Mesendoderm (in vitro differentiated cells): ENCODE results near the gene DIAPH2.

Experiments used
- DNase-seq: peaks from one replicate; pipeline ENCODE4 v3.0.0; 2013
- H2AK5ac ChIP-seq: 2 replicates; pipeline ENCODE4 v1.6.1; 2013; ENCODE audit warnings: low read length, inconsistent platforms
- H2BK120ac ChIP-seq: 2 replicates; pipeline ENCODE4 v1.6.1; 2013; ENCODE audit warnings: low read depth, mild to moderate bottlenecking, low read length, moderate library complexity, mixed read lengths
- H2BK15ac ChIP-seq: replicated peaks from 2 replicates; pipeline ENCODE4 v1.6.1; 2013; ENCODE audit warnings: low read depth, mild to moderate bottlenecking, moderate library complexity
- H2BK5ac ChIP-seq: 2 replicates; pipeline ENCODE4 v1.6.1; 2013; ENCODE audit warnings: low read length, inconsistent platforms
- H3K18ac ChIP-seq: 2 replicates; pipeline ENCODE4 v1.6.1; 2013; ENCODE audit warnings: mild to moderate bottlenecking, low read length, mixed read lengths
- H3K23ac ChIP-seq: one replicate; pipeline ENCODE4 v1.6.1; 2013; ENCODE audit warnings: low read length
- H3K27ac ChIP-seq: 2 replicates; pipeline ENCODE4 v1.5.1; 2013; ENCODE audit warnings: low read depth, mild to moderate bottlenecking, inconsistent platforms, low read length, moderate library complexity
- H3K27me3 ChIP-seq: 2 replicates; pipeline ENCODE4 v1.6.1; 2013; ENCODE audit warnings: low read length, control low read depth, mild to moderate bottlenecking, inconsistent platforms; ENCODE audit not compliant: insufficient read depth, poor library complexity
- H3K36me3 ChIP-seq: 2 replicates; pipeline ENCODE4 v1.6.1; 2013; ENCODE audit warnings: low read length, inconsistent platforms; ENCODE audit not compliant: control insufficient read depth, insufficient read depth
- H3K4ac ChIP-seq: one replicate; pipeline ENCODE4 v1.6.1; 2013; ENCODE audit warnings: low read depth, mild to moderate bottlenecking, low read length, moderate library complexity
- H3K4me1 ChIP-seq: 2 replicates; pipeline ENCODE4 v1.6.1; 2013; ENCODE audit warnings: low read depth, low read length, inconsistent platforms; ENCODE audit not compliant: control insufficient read depth
- H3K4me2 ChIP-seq: 2 replicates; pipeline ENCODE4 v1.6.1; 2013; ENCODE audit warnings: low read length
- H3K4me3 ChIP-seq: 2 replicates; pipeline ENCODE4 v1.5.1; 2013; ENCODE audit warnings: mild to moderate bottlenecking, low read length
- H3K56ac ChIP-seq: one replicate; pipeline ENCODE4 v1.6.1; 2013; ENCODE audit warnings: low read length
- H3K79me1 ChIP-seq: 2 replicates; pipeline ENCODE4 v1.6.1; 2013; ENCODE audit warnings: low read length, inconsistent platforms
- H3K79me2 ChIP-seq: 2 replicates; pipeline ENCODE4 v1.6.1; 2013; ENCODE audit warnings: mild to moderate bottlenecking, low read length; ENCODE audit not compliant: control insufficient read depth, insufficient read depth
- H3K9ac ChIP-seq: 2 replicates; pipeline ENCODE4 v1.6.1; 2013; ENCODE audit warnings: low read length, inconsistent platforms
- H4K5ac ChIP-seq: one replicate; pipeline ENCODE4 v1.6.1; 2013; ENCODE audit warnings: low read length
- H4K8ac ChIP-seq: one replicate; pipeline ENCODE4 v1.6.1; 2013; ENCODE audit warnings: low read depth, mild to moderate bottlenecking, control low read depth, low read length, moderate library complexity
- WGBS: extraction: QIAGEN DNeasy Blood & Tissue Kit; methylation state at CpG from one replicate; pipeline ENCODE4 v1.1.7; 2013; ENCODE audit warnings: low lambda C conversion rate, missing lambda C conversion rate; ENCODE audit not compliant: insufficient coverage; ENCODE audit errors: extremely low coverage; 5-methylcytosine and 5-hydroxymethylcytosine counted together

Gene DIAPH2

DNA sequence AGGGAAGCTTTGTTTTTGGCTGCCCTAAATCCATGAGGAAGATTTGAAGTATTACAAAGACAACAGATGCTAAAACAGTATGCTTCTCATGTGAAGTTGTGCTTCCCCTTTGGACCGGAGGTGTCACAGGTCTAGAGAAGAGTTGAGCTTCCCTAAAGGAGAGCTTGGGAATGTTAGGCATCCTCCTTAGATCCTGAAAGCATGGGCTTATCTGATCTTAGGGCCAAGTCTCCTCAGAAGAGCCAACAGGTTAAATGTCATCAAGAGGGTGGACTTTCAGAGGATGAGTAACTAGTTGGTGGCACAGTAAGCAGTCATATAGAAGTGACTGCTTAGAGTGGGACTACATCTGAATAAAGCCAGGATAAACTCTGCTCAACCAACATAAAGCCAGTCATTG, 404.5 kb downstream of the DIAPH2 start:
- Histone ChIP-seq H3K27ac (no peak overlapping the region), H4K8ac (no peak overlapping the region), H2BK5ac (no peak overlapping the region), H3K79me1 (no peaks in the 10 kb centered on the region), H3K18ac (no peak overlapping the region), H3K36me3 (no peaks in the 10 kb centered on the region), H3K4me3 (no peak overlapping the region), H3K4me2 (no peak overlapping the region), H2BK15ac (no peak overlapping the region), H3K4me1 (no peaks in the 10 kb centered on the region), H3K4ac (no peak overlapping the region), H3K56ac (no peak overlapping the region), H3K27me3 (no peaks in the 10 kb centered on the region), H4K5ac (no peak overlapping the region), H3K9ac (no peak overlapping the region), H2AK5ac (no peak overlapping the region), H3K23ac (no peak overlapping the region), H3K79me2 (no peaks in the 10 kb centered on the region), H2BK120ac (no peak overlapping the region)
- peak; percentile 78 for DNase-seq
- WGBS: no CpG with 5 or more reads among the region's 1 CpG

GRCh38 chrX:97096385-97096784, 411.7 kb downstream of the DIAPH2 start:
- no peak overlapping the region for H3K18ac ChIP-seq
- H4K5ac ChIP-seq: no peak overlapping the region
- H3K79me2 ChIP-seq: no peaks in the 10 kb centered on the region
- no peak overlapping the region for H3K4me2 ChIP-seq
- H2BK5ac ChIP-seq: no peak overlapping the region
- DNase-seq: no peak
- H2BK15ac ChIP-seq: no peak overlapping the region
- no peak overlapping the region for H3K4ac ChIP-seq
- H2AK5ac ChIP-seq: no peak overlapping the region
- WGBS: no CpG with 5 or more reads among the region's 2 CpGs
- no peak overlapping the region for H3K27ac ChIP-seq
- H3K4me1 ChIP-seq: no peaks in the 10 kb centered on the region
- no peak overlapping the region for H3K56ac ChIP-seq
- no peak overlapping the region for H2BK120ac ChIP-seq
- H4K8ac ChIP-seq: no peak overlapping the region
- H3K36me3 ChIP-seq: no peaks in the 10 kb centered on the region
- no peaks in the 10 kb centered on the region for H3K27me3 ChIP-seq
- H3K9ac ChIP-seq: no peak overlapping the region
- no peaks in the 10 kb centered on the region for H3K79me1 ChIP-seq
- H3K4me3 ChIP-seq: no peak overlapping the region
- H3K23ac ChIP-seq: no peak overlapping the region

GRCh38 chrX:97102938-97103337, 418.3 kb downstream of the DIAPH2 start:
- Histone ChIP-seq H3K79me2 (no peaks in the 10 kb centered on the region), H3K4ac (no peak overlapping the region), H2BK120ac (no peak overlapping the region), H3K27ac (no peak overlapping the region), H2AK5ac (no peak overlapping the region), H3K18ac (no peak overlapping the region), H3K79me1 (no peaks in the 10 kb centered on the region), H3K4me1 (no peaks in the 10 kb centered on the region), H4K8ac (no peak overlapping the region), H3K36me3 (no peaks in the 10 kb centered on the region), H3K4me3 (no peak overlapping the region), H2BK15ac (no peak overlapping the region), H3K23ac (no peak overlapping the region), H3K27me3 (no peaks in the 10 kb centered on the region), H4K5ac (no peak overlapping the region), H2BK5ac (no peak overlapping the region), H3K56ac (no peak overlapping the region), H3K9ac (no peak overlapping the region), H3K4me2 (no peak overlapping the region)
- DNase-seq: no peak

GRCh38 chrX:97109730-97110129, 425.1 kb downstream of the DIAPH2 start:
- Histone ChIP-seq H3K27me3 (no peaks in the 10 kb centered on the region), H3K4me2 (no peak overlapping the region), H3K9ac (no peak overlapping the region), H3K27ac (no peak overlapping the region), H4K8ac (no peak overlapping the region), H3K4ac (no peak overlapping the region), H3K36me3 (no peaks in the 10 kb centered on the region), H3K56ac (no peak overlapping the region), H4K5ac (no peak overlapping the region), H2AK5ac (no peak overlapping the region), H2BK120ac (no peak overlapping the region), H2BK15ac (no peak overlapping the region), H2BK5ac (no peak overlapping the region), H3K4me3 (no peak overlapping the region), H3K23ac (no peak overlapping the region), H3K79me1 (no peaks in the 10 kb centered on the region), H3K4me1 (no peaks in the 10 kb centered on the region), H3K79me2 (no peaks in the 10 kb centered on the region), H3K18ac (no peak overlapping the region)
- no peak for DNase-seq
- WGBS: no CpG with 5 or more reads among the region's 1 CpG

DNA sequence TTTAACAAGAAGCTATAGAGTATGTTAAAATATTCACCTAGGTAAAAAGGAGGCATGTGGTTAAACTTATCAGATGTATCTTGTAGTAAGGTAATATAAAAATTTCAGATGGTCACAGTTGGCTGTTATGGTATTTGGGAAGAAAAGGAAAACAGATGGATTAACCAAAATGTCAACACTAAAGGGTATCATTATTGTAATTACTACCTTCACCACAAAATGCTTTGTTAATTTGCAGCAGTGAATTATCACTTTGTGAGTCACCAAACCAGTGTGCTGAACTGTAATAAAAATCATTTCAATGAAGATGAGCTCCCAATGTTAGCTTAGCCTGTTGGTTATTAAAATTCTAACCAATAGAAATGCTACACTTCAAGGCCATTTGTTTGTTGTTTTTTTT, 432.9 kb downstream of the DIAPH2 start:
- Histone ChIP-seq H3K18ac (no peak overlapping the region), H3K4ac (no peak overlapping the region), H3K27me3 (no peaks in the 10 kb centered on the region), H3K4me1 (no peaks in the 10 kb centered on the region), H2AK5ac (no peak overlapping the region), H3K4me3 (no peak overlapping the region), H4K5ac (no peak overlapping the region), H2BK5ac (no peak overlapping the region), H3K23ac (no peak overlapping the region), H3K4me2 (no peak overlapping the region), H2BK120ac (no peak overlapping the region), H3K36me3 (no peaks in the 10 kb centered on the region), H3K79me1 (no peaks in the 10 kb centered on the region), H2BK15ac (no peak overlapping the region), H3K79me2 (no peaks in the 10 kb centered on the region), H3K56ac (no peak overlapping the region), H4K8ac (no peak overlapping the region), H3K27ac (no peak overlapping the region), H3K9ac (no peak overlapping the region)
- no peak for DNase-seq

DNA sequence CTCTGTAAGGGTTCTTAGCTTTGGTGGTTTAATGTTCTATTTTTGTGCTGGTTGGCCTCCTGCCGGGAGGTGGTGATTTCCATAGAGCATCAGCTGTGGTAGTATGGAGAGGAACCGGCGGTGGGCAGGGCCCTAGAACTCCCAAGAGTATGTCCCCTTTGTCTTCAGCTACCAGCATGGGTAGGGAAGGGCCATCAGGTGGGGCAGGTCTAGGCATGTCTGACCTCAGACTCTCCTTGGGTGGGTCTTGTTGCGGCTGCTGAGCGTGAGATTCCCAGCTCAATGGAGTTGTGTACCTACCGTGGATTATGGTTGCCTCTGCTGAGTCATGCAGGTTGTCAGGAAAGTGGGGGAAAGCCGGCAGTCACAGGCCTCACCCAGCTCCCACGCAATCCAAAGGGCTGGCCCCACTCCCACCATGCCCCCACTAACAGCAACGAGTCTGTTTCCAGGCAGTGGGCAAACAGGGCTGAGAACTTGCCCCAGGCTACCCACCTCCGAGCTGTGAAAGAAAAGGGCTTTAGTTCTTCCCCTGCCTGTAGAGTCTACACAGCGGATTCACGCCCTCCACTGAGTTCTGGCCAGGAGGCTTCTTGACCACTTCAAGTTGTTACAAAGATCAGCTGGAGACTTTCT, 434.9 kb downstream of the DIAPH2 start:
- Histone ChIP-seq H3K18ac (no peak overlapping the region), H3K4ac (no peak overlapping the region), H3K4me1 (no peaks in the 10 kb centered on the region), H3K36me3 (no peaks in the 10 kb centered on the region), H4K5ac (no peak overlapping the region), H2BK5ac (no peak overlapping the region), H3K9ac (no peak overlapping the region), H4K8ac (no peak overlapping the region), H3K4me2 (no peak overlapping the region), H3K27me3 (no peaks in the 10 kb centered on the region), H3K23ac (no peak overlapping the region), H3K27ac (no peak overlapping the region), H2BK120ac (no peak overlapping the region), H3K79me1 (no peaks in the 10 kb centered on the region), H2BK15ac (no peak overlapping the region), H2AK5ac (no peak overlapping the region), H3K79me2 (no peaks in the 10 kb centered on the region), H3K56ac (no peak overlapping the region), H3K4me3 (no peak overlapping the region)
- DNase-seq: no peak
- no CpG with 5 or more reads among the region's 12 CpGs for WGBS
